Measurements from ENCODE around the gene ACYP2. TPM values are rescaled to one million over a fixed set of nuclear protein-coding genes. Genes with fewer than 3 reads are reported as not detected.
"Not testable (repeated sequence)": the region's sequence is repeated elsewhere in the genome, so short reads cannot be mapped to it uniquely, and the experiment has no call there.

ACYP2 gene
- total RNA-seq, 1 experiment from 2014 or later = 22.8 TPM

DNA sequence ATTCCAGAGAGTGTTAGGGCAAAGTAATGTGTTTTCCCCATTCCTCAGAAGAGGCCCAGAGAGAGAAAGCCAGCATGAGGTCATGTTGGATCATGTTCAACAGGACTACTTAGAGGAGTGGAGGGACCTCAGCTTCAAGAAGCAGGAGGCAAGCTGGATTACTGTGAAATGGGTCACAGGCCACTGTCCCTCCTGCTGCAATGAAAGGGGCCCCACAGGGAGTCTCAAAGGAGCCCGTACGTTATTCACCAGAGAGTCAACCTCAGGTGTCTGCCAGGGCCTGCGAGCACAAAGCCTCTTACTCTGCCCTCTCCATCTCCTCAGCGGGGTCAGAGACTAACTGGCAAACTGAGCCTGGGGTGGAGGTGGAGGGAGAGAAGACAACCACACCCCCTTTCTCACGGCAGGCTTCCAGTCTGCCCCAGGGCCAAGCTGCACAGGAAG is 27.2 kb upstream of the ACYP2 start:
- no peaks in the 10 kb centered on the region for H3K27me3 ChIP-seq (ENCODE audit: low read length)
- H3K36me3 ChIP-seq (ENCODE audit: insufficient read depth, low read length) = no peaks in the 10 kb centered on the region
- 0 out of 2 replicates have a peak overlapping the region, but pooled peaks have one; percentile 23 for H2AFZ ChIP-seq (ENCODE audit: low read length)
- peak overlapping the region; percentile 34 for H3K4me3 ChIP-seq (ENCODE audit: low read length)
- DNase-seq = peak; percentile 73
- peaks cover 82% of the 10 kb centered on the region for H3K4me1 ChIP-seq (ENCODE audit: low read length)
- no peaks in the 10 kb centered on the region for H3K79me2 ChIP-seq (ENCODE audit: low read length)
- no peaks in the 10 kb centered on the region for H3K9me3 ChIP-seq (ENCODE audit: low read length)
- H3K9ac ChIP-seq (ENCODE audit: low read length) = peak overlapping the region; percentile 50
- no peaks in the 10 kb centered on the region for H3K9me2 ChIP-seq (replicated peaks; ENCODE audit: insufficient read depth, low read length)
- H4K20me1 ChIP-seq (ENCODE audit: insufficient read depth, low read depth, low read length) = no peaks in the 10 kb centered on the region
- peak overlapping the region; percentile 79 for H3K27ac ChIP-seq (ENCODE audit: low read length)
- H3K4me2 ChIP-seq (ENCODE audit: low read depth, low read length, poor library complexity, severe bottlenecking) = peak overlapping the region; percentile 56

GRCh38 chr2:54088719-54089118 is 26.7 kb upstream of the ACYP2 start:
- no peak overlapping the region for H2AFZ ChIP-seq (ENCODE audit: low read length)
- no peaks in the 10 kb centered on the region for H3K79me2 ChIP-seq (ENCODE audit: low read length)
- peak overlapping the region; percentile 50 for H3K9ac ChIP-seq (ENCODE audit: low read length)
- H3K9me2 ChIP-seq (replicated peaks; ENCODE audit: insufficient read depth, low read length) = no peaks in the 10 kb centered on the region
- H4K20me1 ChIP-seq (ENCODE audit: insufficient read depth, low read depth, low read length) = no peaks in the 10 kb centered on the region
- peak overlapping the region; percentile 34; the same call in 1 of the 2 replicates for H3K4me3 ChIP-seq (ENCODE audit: low read length)
- H3K4me1 ChIP-seq (ENCODE audit: low read length) = peaks cover 87% of the 10 kb centered on the region
- H3K27me3 ChIP-seq (ENCODE audit: low read length) = no peaks in the 10 kb centered on the region
- DNase-seq = no peak
- H3K9me3 ChIP-seq (ENCODE audit: low read length) = no peaks in the 10 kb centered on the region
- peak overlapping the region; percentile 56 for H3K4me2 ChIP-seq (ENCODE audit: low read depth, low read length, poor library complexity, severe bottlenecking)
- no peaks in the 10 kb centered on the region for H3K36me3 ChIP-seq (ENCODE audit: insufficient read depth, low read length)
- H3K27ac ChIP-seq (ENCODE audit: low read length) = peak overlapping the region; percentile 79

GRCh38 chr2:54090521-54091117 is 24.8 kb upstream of the ACYP2 start:
- H3K4me1 ChIP-seq (ENCODE audit: low read length) = peaks cover 81% of the 10 kb centered on the region
- no peak overlapping the region for H3K4me2 ChIP-seq (ENCODE audit: low read depth, low read length, poor library complexity, severe bottlenecking)

DNA sequence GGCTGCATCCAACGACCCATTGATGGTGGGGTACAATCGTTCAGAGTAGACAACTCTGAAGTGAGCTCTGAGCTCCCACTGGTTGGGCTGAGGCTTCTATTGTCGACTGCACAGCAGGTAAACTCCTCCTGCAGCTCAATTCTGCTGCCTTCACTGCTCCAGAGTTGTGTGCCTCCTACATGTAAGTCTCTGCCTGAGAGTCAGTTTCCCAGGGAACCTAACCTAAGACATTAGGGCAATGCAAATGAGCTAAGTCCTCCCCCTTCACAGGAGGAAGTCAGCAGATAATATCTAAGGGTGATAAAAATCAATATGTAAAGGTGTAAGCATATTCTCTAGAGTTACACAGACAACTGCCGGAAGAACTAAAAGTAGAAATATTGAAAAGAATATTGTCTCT is 22.5 kb upstream of the ACYP2 start:
- no peaks in the 10 kb centered on the region for H3K27me3 ChIP-seq (ENCODE audit: low read length)
- H3K4me2 ChIP-seq (ENCODE audit: low read depth, low read length, poor library complexity, severe bottlenecking) = peak overlapping the region; percentile 68
- peak overlapping the region; percentile 54 for H3K4me3 ChIP-seq (ENCODE audit: low read length)
- peak; percentile 87 for DNase-seq
- peaks cover 69% of the 10 kb centered on the region for H3K4me1 ChIP-seq (ENCODE audit: low read length)
- H3K9ac ChIP-seq (ENCODE audit: low read length) = peak overlapping the region; percentile 66
- peak overlapping the region; percentile 91 for H3K27ac ChIP-seq (ENCODE audit: low read length)
- H4K20me1 ChIP-seq (ENCODE audit: insufficient read depth, low read depth, low read length) = no peaks in the 10 kb centered on the region
- H3K36me3 ChIP-seq (ENCODE audit: insufficient read depth, low read length) = no peaks in the 10 kb centered on the region
- no peak overlapping the region for H2AFZ ChIP-seq (ENCODE audit: low read length)
- no peaks in the 10 kb centered on the region for H3K9me2 ChIP-seq (replicated peaks; ENCODE audit: insufficient read depth, low read length)
- no peaks in the 10 kb centered on the region for H3K79me2 ChIP-seq (ENCODE audit: low read length)
- no peaks in the 10 kb centered on the region for H3K9me3 ChIP-seq (ENCODE audit: low read length)

More at GRCh38 chr2:54090521-54091117, 24.8 kb upstream of the ACYP2 start:
- Histone ChIP-seq H2AFZ (ENCODE audit: low read length) (no peak overlapping the region), H3K4me3 (ENCODE audit: low read length) (no peak overlapping the region), H3K9me2 (replicated peaks; ENCODE audit: insufficient read depth, low read length) (no peaks in the 10 kb centered on the region), H3K27me3 (ENCODE audit: low read length) (no peaks in the 10 kb centered on the region), H3K9ac (ENCODE audit: low read length) (no peak overlapping the region), H3K27ac (ENCODE audit: low read length) (peak overlapping the region; percentile 72), H3K79me2 (ENCODE audit: low read length) (no peaks in the 10 kb centered on the region), H3K9me3 (ENCODE audit: low read length) (no peaks in the 10 kb centered on the region), H4K20me1 (ENCODE audit: insufficient read depth, low read depth, low read length) (no peaks in the 10 kb centered on the region), H3K36me3 (ENCODE audit: insufficient read depth, low read length) (no peaks in the 10 kb centered on the region)
- DNase-seq = no peak

GRCh38 chr2:54095406-54095805 is 20.0 kb upstream of the ACYP2 start:
- not testable (repeated sequence) for H3K36me3 ChIP-seq (ENCODE audit: insufficient read depth, low read length); H3K9me2 ChIP-seq (replicated peaks; ENCODE audit: insufficient read depth, low read length); H3K4me2 ChIP-seq (ENCODE audit: low read depth, low read length, poor library complexity, severe bottlenecking); H3K27me3 ChIP-seq (ENCODE audit: low read length); H3K4me3 ChIP-seq (ENCODE audit: low read length); DNase-seq; H2AFZ ChIP-seq (ENCODE audit: low read length); H3K79me2 ChIP-seq (ENCODE audit: low read length); H3K27ac ChIP-seq (ENCODE audit: low read length); H3K9me3 ChIP-seq (ENCODE audit: low read length); H4K20me1 ChIP-seq (ENCODE audit: insufficient read depth, low read depth, low read length); H3K9ac ChIP-seq (ENCODE audit: low read length)
- peaks cover 68% of the 10 kb centered on the region for H3K4me1 ChIP-seq (ENCODE audit: low read length)

DNA sequence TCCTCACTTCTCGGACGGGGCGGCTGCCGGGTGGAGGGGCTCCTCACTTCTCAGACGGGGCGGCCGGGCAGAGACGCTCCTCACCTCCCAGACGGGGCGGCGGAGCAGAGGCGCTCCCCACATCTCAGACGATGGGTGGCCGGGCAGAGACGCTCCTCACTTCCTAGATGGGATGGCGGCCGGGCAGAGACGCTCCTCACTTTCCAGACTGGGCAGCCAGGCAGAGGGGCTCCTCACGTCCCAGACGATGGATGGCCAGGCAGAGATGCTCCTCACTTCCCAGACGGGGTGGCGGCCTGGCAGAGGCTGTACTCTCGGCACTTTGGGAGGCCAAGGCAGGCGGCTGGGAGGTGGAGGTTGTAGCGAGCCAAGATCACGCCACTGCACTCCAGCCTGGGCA is 19.3 kb upstream of the ACYP2 start:
- not testable (repeated sequence) for H3K4me2 ChIP-seq (ENCODE audit: low read depth, low read length, poor library complexity, severe bottlenecking); H3K9ac ChIP-seq (ENCODE audit: low read length); DNase-seq; H3K27ac ChIP-seq (ENCODE audit: low read length); H3K27me3 ChIP-seq (ENCODE audit: low read length); H3K9me2 ChIP-seq (replicated peaks; ENCODE audit: insufficient read depth, low read length); H3K4me3 ChIP-seq (ENCODE audit: low read length); H2AFZ ChIP-seq (ENCODE audit: low read length); H4K20me1 ChIP-seq (ENCODE audit: insufficient read depth, low read depth, low read length); H3K9me3 ChIP-seq (ENCODE audit: low read length); H3K79me2 ChIP-seq (ENCODE audit: low read length); H3K36me3 ChIP-seq (ENCODE audit: insufficient read depth, low read length)
- H3K4me1 ChIP-seq (ENCODE audit: low read length) = peaks cover 68% of the 10 kb centered on the region

- H2AFZ ChIP-seq (ENCODE audit: low read length) = no peak overlapping the region
These were observed 18.3 kb upstream of the ACYP2 start for GRCh38 chr2:54097124-54097523.

GRCh38 chr2:54099370-54099769 is 16.0 kb upstream of the ACYP2 start:
- Histone ChIP-seq H3K4me2 (ENCODE audit: low read depth, low read length, poor library complexity, severe bottlenecking) (peak overlapping the region; percentile 66), H3K27ac (ENCODE audit: low read length) (peak overlapping the region; percentile 99), H3K9ac (ENCODE audit: low read length) (peak overlapping the region; percentile 43), H3K4me1 (ENCODE audit: low read length) (peaks cover 74% of the 10 kb centered on the region), H3K79me2 (ENCODE audit: low read length) (no peaks in the 10 kb centered on the region), H3K27me3 (ENCODE audit: low read length) (no peaks in the 10 kb centered on the region), H3K4me3 (ENCODE audit: low read length) (peak overlapping the region; percentile 10; the same call in 1 of the 2 replicates), H3K36me3 (ENCODE audit: insufficient read depth, low read length) (no peaks in the 10 kb centered on the region), H3K9me2 (replicated peaks; ENCODE audit: insufficient read depth, low read length) (no peaks in the 10 kb centered on the region), H4K20me1 (ENCODE audit: insufficient read depth, low read depth, low read length) (no peaks in the 10 kb centered on the region), H2AFZ (ENCODE audit: low read length) (no peak overlapping the region), H3K9me3 (ENCODE audit: low read length) (no peaks in the 10 kb centered on the region)
- peak; percentile 53 for DNase-seq

More at GRCh38 chr2:54097124-54097523, 18.3 kb upstream of the ACYP2 start:
- peak overlapping the region; percentile 99 for H3K27ac ChIP-seq (ENCODE audit: low read length)
- no peaks in the 10 kb centered on the region for H3K79me2 ChIP-seq (ENCODE audit: low read length)
- no peaks in the 10 kb centered on the region for H3K9me3 ChIP-seq (ENCODE audit: low read length)
- peaks cover 71% of the 10 kb centered on the region for H3K4me1 ChIP-seq (ENCODE audit: low read length)
- no peaks in the 10 kb centered on the region for H3K36me3 ChIP-seq (ENCODE audit: insufficient read depth, low read length)
- DNase-seq = no peak
- H3K27me3 ChIP-seq (ENCODE audit: low read length) = no peaks in the 10 kb centered on the region
- no peaks in the 10 kb centered on the region for H4K20me1 ChIP-seq (ENCODE audit: insufficient read depth, low read depth, low read length)
- peak overlapping the region; percentile 7 for H3K4me3 ChIP-seq (ENCODE audit: low read length)
- no peaks in the 10 kb centered on the region for H3K9me2 ChIP-seq (replicated peaks; ENCODE audit: insufficient read depth, low read length)
- H3K9ac ChIP-seq (ENCODE audit: low read length) = peak overlapping the region; percentile 5; the same call in 1 of the 2 replicates
- peak overlapping the region; percentile 66 for H3K4me2 ChIP-seq (ENCODE audit: low read depth, low read length, poor library complexity, severe bottlenecking)

Data from Karpas-422 (cell line).